ENCODE data around the gene NAXD. TPM values are rescaled to one million over a fixed set of nuclear protein-coding genes. Genes with fewer than 3 reads are reported as not detected.

The NAXD gene
- total RNA-seq, 1 donor from 2014 or later, result 25.8 TPM

DNA sequence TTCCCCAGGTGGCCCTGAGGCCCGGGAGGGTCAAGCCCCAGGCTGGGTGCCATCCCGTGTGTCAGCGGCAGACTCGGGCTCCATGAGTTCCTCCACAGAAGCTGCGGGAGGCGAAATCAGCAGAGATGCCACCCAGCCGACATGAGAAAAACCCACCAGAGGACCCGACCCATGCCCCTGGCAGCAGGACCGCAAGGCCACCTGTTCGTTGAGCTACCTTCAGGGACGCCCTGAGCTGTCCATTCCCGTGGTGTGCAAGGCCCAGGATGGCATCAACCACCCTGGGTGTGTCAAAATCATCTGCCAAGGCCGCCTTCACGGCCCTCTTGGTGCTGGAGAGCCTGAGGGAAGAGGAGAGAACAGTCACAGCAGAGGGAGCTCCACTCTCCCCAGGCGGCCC lies 30.4 kb downstream of the NAXD start:
- Histone ChIP-seq H3K4me1 (ENCODE audit: insufficient read depth, low read length) (peaks cover 13% of the 10 kb centered on the region), H3K9ac (ENCODE audit: low read length) (no peak overlapping the region), H3K4me3 (ENCODE audit: insufficient read depth, low read depth, low read length) (no peak overlapping the region), H3K9me3 (ENCODE audit: insufficient read depth, low read depth, low read length) (no peaks in the 10 kb centered on the region), H3K27me3 (ENCODE audit: insufficient read depth, low read length) (no peaks in the 10 kb centered on the region), H3K79me2 (ENCODE audit: insufficient read depth, low read length) (peaks cover 2% of the 10 kb centered on the region), H4K20me1 (ENCODE audit: insufficient read depth, low read length) (peaks cover 36% of the 10 kb centered on the region), H3K4me2 (ENCODE audit: low read length) (no peak overlapping the region), H2AFZ (ENCODE audit: low read depth, low read length) (no peak overlapping the region), H3K36me3 (ENCODE audit: insufficient read depth, low read length) (peaks cover 10% of the 10 kb centered on the region), H3K27ac (ENCODE audit: low read depth, low read length) (no peak overlapping the region)
- peaks cover 4% of the 10 kb centered on the region for H3K36me3 Mint-ChIP-seq (ENCODE audit: low read depth, unreplicated experiment)
- H3K9me3 Mint-ChIP-seq (ENCODE audit: unreplicated experiment), result no peaks in the 10 kb centered on the region
- no peak overlapping the region for H3K4me3 Mint-ChIP-seq (ENCODE audit: unreplicated experiment)
- FAIRE-seq, result no peak
- DNase-seq (ENCODE audit: low read depth), result no peak
- peaks cover 24% of the 10 kb centered on the region for H3K4me1 Mint-ChIP-seq (ENCODE audit: low read depth, unreplicated experiment)
- H3K27me3 Mint-ChIP-seq (ENCODE audit: low read depth, unreplicated experiment), result no peaks in the 10 kb centered on the region
- TF ChIP-seq, protein P1, sequence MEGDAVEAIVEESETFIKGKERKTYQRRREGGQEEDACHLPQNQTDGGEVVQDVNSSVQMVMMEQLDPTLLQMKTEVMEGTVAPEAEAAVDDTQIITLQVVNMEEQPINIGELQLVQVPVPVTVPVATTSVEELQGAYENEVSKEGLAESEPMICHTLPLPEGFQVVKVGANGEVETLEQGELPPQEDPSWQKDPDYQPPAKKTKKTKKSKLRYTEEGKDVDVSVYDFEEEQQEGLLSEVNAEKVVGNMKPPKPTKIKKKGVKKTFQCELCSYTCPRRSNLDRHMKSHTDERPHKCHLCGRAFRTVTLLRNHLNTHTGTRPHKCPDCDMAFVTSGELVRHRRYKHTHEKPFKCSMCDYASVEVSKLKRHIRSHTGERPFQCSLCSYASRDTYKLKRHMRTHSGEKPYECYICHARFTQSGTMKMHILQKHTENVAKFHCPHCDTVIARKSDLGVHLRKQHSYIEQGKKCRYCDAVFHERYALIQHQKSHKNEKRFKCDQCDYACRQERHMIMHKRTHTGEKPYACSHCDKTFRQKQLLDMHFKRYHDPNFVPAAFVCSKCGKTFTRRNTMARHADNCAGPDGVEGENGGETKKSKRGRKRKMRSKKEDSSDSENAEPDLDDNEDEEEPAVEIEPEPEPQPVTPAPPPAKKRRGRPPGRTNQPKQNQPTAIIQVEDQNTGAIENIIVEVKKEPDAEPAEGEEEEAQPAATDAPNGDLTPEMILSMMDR (IDR thresholded peaks at IDR 0.05; ENCODE audit: insufficient read depth, low read depth, low read length), result no peak
- TF ChIP-seq EZH2 (IDR thresholded peaks at IDR 0.05; ENCODE audit: insufficient read depth, low read length), result no peak
- H3K27ac Mint-ChIP-seq (ENCODE audit: unreplicated experiment), result peak overlapping the region; percentile 41

DNA sequence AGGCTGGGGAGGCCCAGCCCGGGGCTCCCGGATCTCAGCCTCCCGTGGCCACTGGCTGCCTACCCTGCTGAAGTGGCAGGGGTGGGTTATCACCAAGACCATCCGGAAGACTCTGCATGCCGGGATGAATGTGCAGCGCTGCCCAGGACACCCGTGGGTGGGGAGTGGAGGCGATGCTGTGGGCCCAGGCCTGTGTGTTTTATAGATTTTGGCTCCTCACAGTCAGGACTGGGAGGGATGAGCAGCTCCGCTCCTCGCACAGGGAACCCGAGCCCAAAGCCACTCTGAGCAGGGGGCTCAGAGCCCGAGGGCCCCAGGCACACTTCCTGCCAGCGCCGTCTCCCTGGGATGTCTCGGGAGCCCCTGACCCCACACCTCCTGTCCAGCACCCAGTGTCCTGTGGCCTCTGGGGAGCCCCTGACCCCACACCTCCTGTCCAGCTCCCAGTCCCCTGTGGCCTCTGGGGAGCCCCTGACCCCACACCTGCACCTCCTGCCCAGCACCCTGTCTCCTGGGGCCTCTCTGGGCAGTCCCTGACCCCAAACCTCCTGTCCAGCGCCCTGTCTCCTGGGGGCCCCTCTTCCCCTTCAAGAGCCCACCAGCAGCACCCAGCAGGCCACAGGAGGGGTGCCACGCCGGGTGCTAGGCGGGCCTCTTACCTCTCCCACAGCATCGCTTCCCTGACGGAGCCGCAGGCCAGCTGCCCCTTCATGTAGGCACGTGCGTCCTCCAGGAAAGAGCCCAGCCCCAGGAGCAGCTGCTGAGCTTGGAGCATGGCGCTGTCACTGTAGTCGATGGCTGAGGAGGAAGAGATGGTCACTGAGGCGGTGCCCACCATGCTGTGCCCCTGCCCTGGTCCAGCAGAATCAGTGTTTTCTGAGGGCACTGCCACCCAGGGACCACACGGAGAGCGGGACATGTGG lies 31.4 kb downstream of the NAXD start:
- peaks cover 5% of the 10 kb centered on the region for H3K36me3 Mint-ChIP-seq (ENCODE audit: low read depth, unreplicated experiment)
- H3K4me1 Mint-ChIP-seq (ENCODE audit: low read depth, unreplicated experiment), result peaks cover 19% of the 10 kb centered on the region
- DNase-seq (ENCODE audit: low read depth) (no peak), FAIRE-seq (no peak)
- Histone ChIP-seq H3K27me3 (ENCODE audit: insufficient read depth, low read length) (no peaks in the 10 kb centered on the region), H3K9ac (ENCODE audit: low read length) (no peak overlapping the region), H4K20me1 (ENCODE audit: insufficient read depth, low read length) (peaks cover 26% of the 10 kb centered on the region), H3K36me3 (ENCODE audit: insufficient read depth, low read length) (peaks cover 11% of the 10 kb centered on the region), H3K4me3 (ENCODE audit: insufficient read depth, low read depth, low read length) (no peak overlapping the region), H3K79me2 (ENCODE audit: insufficient read depth, low read length) (no peaks in the 10 kb centered on the region), H2AFZ (ENCODE audit: low read depth, low read length) (no peak overlapping the region), H3K27ac (ENCODE audit: low read depth, low read length) (no peak overlapping the region), H3K4me1 (ENCODE audit: insufficient read depth, low read length) (peaks cover 5% of the 10 kb centered on the region), H3K4me2 (ENCODE audit: low read length) (no peak overlapping the region), H3K9me3 (ENCODE audit: insufficient read depth, low read depth, low read length) (no peaks in the 10 kb centered on the region)
- TF ChIP-seq EZH2 (IDR thresholded peaks at IDR 0.05; ENCODE audit: insufficient read depth, low read length), result no peak
- TF ChIP-seq, protein P1 (IDR thresholded peaks at IDR 0.05; ENCODE audit: insufficient read depth, low read depth, low read length), result no peak
- no peak overlapping the region for H3K4me3 Mint-ChIP-seq (ENCODE audit: unreplicated experiment)
- H3K9me3 Mint-ChIP-seq (ENCODE audit: unreplicated experiment), result no peaks in the 10 kb centered on the region
- no peaks in the 10 kb centered on the region for H3K27me3 Mint-ChIP-seq (ENCODE audit: low read depth, unreplicated experiment)
- no peak overlapping the region for H3K27ac Mint-ChIP-seq (ENCODE audit: unreplicated experiment)

DNA sequence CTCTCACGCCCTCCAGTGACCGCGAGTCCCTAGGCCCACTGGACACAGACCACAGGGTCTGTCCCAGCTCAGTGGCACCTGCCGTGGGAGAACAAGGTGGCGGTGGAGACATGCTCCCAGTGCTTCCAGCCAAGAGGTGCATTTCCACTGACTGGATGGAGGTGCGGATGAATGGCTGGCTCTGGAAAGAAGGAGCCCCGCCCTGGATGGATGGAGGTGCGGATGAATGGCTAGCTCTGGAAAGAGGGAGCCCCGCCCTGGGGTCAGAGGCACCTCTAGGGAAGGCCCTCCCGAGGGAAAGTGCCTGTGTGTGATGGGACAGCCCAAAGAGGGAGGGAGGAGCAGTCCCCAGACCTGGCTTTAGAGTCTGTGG lies 32.0 kb downstream of the NAXD start:
- FAIRE-seq (no peak), DNase-seq (ENCODE audit: low read depth) (no peak)
- no peaks in the 10 kb centered on the region for H3K9me3 Mint-ChIP-seq (ENCODE audit: unreplicated experiment)
- no peaks in the 10 kb centered on the region for H3K9me3 ChIP-seq (ENCODE audit: insufficient read depth, low read depth, low read length)
- peaks cover 5% of the 10 kb centered on the region for H3K4me1 ChIP-seq (ENCODE audit: insufficient read depth, low read length)
- no peak overlapping the region for H3K4me2 ChIP-seq (ENCODE audit: low read length)
- peaks cover 30% of the 10 kb centered on the region for H4K20me1 ChIP-seq (ENCODE audit: insufficient read depth, low read length)
- H3K27me3 Mint-ChIP-seq (ENCODE audit: low read depth, unreplicated experiment), result no peaks in the 10 kb centered on the region
- H3K27ac ChIP-seq (ENCODE audit: low read depth, low read length), result no peak overlapping the region
- H3K79me2 ChIP-seq (ENCODE audit: insufficient read depth, low read length), result no peaks in the 10 kb centered on the region
- no peak overlapping the region for H3K9ac ChIP-seq (ENCODE audit: low read length)
- H3K27me3 ChIP-seq (ENCODE audit: insufficient read depth, low read length), result no peaks in the 10 kb centered on the region
- TF ChIP-seq EZH2 (IDR thresholded peaks at IDR 0.05; ENCODE audit: insufficient read depth, low read length), result no peak
- TF ChIP-seq, protein P1 (IDR thresholded peaks at IDR 0.05; ENCODE audit: insufficient read depth, low read depth, low read length), result no peak
- H3K27ac Mint-ChIP-seq (ENCODE audit: unreplicated experiment), result no peak overlapping the region
- peaks cover 5% of the 10 kb centered on the region for H3K36me3 Mint-ChIP-seq (ENCODE audit: low read depth, unreplicated experiment)
- H3K4me3 Mint-ChIP-seq (ENCODE audit: unreplicated experiment), result no peak overlapping the region
- H3K36me3 ChIP-seq (ENCODE audit: insufficient read depth, low read length), result peaks cover 11% of the 10 kb centered on the region
- no peak overlapping the region for H3K4me3 ChIP-seq (ENCODE audit: insufficient read depth, low read depth, low read length)
- H2AFZ ChIP-seq (ENCODE audit: low read depth, low read length), result no peak overlapping the region
- H3K4me1 Mint-ChIP-seq (ENCODE audit: low read depth, unreplicated experiment), result peaks cover 19% of the 10 kb centered on the region
